Ramos (cell line): ENCODE measurements around the gene PTN.

Experiments used
- in situ Hi-C: fragments of 300-500 bp; cut with MboI; formaldehyde crosslinking; loops from one replicate; pipeline ENCODE4 v1.14.3; 2022; ENCODE audit warnings: low sequenced_read_pairs; ENCODE audit not compliant: unreplicated experiment

The PTN gene, protein sequence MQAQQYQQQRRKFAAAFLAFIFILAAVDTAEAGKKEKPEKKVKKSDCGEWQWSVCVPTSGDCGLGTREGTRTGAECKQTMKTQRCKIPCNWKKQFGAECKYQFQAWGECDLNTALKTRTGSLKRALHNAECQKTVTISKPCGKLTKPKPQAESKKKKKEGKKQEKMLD

DNA sequence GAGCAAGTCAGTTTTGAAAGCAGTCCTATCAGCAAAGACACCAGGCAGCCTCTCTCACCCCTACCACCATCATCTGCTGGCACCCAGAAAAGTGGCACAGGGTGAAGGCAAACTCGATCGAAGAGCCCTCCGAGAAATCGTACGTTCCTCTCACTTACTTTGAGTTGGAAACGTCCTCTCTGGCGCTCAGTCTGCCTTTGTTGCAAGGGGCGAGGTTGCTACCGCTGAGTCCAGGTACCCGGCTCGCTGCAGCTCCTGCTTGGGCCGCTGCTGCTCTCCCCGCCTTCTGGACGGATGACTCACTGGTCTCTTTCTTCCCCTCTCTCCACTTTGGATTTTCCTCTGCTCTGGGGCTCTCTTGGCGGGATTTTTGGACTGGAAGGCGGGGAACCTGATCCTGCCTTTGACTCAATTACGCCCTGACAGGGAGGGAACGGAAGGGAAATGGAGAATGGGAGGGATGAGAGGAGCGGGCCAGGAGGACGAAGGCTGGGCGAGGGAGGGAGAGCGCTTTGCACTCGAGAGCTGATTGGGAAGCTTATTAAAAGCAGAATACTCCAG, at the start of gene PTN:
Gene PTN, minus strand, starts transcription at position 453 of the 561 bp plus-strand sequence. CDS start 88,760 bp downstream, outside the sequence.
- in situ Hi-C loops = no loop called here

DNA sequence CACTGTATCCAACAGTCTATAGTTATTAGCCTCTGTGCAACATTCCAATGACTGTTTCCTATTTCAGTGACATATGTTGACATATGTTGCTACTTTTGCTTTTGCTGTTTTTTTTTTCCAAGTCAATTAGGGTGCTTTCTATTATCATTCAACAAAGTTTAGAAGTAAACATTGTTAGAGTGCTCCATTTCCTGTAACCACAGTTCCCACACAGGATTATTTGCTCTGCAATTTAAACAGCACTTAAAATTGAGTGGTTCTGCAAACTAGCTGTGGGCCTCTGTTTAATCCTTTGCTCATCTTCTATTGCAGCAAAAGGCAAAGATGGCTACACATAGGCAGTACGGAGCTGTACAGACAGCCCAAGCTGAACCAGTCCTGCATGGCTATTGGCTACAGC, 46.5 kb upstream of the PTN start:
- in situ Hi-C loops = no loop called here

DNA sequence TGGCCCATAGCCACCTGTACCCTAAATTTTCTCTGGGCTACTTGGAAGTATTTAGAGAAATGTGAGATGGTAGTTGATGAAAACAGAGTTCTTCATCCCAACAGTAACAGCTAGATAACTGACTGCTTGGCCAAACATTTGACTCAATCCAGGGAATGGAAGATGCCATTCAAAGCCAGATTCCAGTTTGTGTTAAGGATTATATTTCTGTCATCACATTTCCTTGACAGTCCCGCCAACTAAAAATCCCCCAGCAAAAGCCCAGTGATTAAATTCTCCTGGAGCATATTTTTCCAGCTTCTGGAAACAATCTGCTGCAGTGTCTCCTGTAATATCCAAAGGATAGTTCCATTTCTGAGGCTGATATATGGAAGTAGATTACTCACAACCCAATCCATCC, 45.4 kb upstream of the PTN start:
- in situ Hi-C loops = no loop called here

DNA sequence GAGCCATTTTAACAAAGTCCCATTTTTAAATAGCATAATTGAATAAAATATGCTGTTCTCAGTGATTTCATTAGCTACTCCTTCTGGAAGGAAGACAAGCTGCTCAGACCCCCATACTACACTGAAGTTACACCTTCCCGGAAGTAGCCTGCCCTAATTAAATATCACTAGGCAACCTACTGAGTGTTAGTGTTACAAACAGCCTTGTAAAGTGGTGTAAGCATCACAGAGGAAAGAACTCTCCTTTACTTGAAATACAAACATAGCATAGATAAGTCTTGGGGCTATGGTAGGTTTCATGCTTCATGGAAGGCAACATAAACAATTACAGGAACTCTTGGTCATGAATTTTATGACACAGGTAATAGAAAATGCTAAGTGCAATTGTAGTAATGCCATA, 43.4 kb upstream of the PTN start:
- in situ Hi-C loops = no loop called here

DNA sequence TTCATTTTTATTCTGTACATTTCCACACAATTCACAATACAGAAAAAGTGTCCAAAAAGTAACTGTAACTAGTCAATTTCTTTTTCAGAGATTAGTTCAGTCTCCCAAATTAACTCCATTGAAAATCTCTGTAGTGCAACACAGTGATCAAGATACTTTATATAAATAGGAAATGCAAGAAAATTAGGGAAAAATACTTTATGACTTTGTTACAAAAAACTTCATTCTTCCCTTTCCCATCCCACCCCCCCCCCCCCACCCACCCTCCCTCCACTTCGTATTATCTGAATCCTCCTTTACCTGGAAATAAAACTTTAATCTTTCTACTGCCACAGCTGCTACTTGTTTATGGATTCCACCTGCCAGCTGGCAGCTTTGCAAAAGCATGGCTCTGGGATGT, 37.5 kb upstream of the PTN start:
- in situ Hi-C loops = no loop called here

DNA sequence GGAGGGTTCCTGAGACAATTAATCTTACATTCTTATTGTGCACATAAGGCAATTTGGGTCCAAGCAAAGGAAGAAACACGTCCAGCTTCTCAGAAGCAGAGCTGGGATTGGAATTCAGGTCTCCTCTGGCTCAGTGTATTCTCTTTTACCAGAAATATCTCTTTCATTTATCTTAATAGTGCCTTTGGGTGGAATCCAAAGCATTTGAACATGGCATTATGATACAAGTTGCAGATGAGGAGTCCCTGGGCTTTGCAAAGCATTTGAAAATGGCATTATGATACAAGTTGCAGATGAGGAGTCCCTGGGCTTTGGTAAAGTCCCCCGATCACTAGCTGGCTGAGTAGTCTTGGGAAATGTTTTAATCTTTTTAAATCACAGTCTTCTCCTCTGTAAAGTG, 30.0 kb upstream of the PTN start:
- in situ Hi-C loops = no loop called here

DNA sequence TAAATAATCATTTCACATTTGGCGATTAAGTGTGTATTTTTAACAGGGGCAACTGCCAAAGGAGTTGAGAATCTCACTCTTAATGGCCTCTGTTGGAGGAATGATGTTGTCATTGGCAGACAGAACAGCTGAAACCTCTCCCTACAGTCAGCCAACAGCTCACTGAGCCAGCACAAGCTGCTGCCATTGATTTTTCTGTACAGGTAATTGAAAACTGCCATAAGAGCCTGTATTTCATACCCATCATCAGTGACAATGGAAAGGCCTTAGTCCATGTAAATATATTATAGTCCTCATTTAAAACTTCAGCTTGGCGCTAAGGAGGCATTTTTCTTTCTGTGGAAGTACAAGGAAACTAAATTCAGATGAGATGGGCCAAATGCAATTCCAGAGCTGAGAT, 28.1 kb upstream of the PTN start:
- in situ Hi-C loops = no loop called here

DNA sequence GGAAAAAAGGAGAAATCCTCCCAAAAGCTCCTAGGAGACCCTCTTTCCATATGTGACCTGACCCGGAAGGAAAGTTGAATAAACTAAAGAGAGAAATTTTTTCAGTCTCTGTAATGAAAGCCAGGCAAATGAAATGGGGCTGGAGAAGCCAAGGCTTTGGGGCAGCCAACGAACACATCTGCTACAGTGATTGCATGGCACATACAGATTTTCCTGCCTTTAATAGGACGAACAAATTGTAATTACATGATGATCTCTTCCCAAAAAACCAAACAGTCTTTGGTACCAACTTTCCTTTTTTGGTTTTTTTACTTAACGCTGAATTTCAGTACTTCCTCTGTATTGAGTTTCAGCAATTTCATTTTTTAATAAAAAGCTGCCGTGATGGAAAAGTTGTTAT, 23.5 kb upstream of the PTN start:
- in situ Hi-C loops = no loop called here

DNA sequence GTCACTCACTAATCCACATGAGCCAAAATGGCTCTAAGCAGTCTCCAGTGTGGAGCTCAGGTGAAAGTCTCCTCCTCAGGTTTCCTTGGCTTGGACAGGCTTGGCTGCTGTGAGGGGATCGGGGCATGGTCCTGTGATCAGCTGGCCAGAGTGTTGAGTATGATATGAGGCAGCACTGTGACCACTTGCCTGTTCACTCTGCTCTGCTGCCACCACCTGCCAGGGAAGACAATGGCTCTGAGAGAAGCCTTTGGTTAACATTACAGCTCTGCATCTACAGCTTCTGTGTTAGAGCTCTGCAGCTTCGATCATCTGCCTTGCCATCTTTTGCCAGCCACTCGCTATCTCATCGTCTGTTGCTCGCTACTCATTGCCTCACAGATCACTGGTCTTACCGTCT, 20.1 kb upstream of the PTN start:
- in situ Hi-C loops = no loop called here

DNA sequence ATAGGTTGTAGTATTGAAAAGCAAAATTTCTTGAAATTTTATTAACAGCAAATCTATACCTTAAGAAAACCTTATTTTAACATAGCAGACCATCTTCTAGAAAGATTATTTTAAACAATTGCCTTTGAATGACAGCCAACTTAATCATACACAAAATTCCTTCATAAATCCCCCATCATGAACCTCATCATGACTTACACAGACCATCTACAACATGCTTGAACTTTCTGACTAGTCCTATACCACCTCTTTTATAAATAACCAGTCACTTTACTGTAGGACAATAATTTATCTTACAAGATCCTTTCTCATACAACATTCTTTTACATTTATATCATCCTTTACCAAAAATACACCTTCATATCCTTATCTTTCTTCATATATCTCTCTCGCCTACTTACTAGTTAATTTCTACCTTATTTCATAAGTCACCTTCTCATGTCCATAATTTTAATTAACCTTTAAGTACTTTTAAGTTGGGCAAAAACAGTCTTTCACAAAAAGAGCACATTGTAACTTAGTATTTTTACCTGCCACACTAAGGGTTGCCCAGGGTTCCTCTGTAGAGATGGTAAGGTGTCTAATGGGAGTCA, 16.6 kb upstream of the PTN start:
- in situ Hi-C loops = no loop called here

DNA sequence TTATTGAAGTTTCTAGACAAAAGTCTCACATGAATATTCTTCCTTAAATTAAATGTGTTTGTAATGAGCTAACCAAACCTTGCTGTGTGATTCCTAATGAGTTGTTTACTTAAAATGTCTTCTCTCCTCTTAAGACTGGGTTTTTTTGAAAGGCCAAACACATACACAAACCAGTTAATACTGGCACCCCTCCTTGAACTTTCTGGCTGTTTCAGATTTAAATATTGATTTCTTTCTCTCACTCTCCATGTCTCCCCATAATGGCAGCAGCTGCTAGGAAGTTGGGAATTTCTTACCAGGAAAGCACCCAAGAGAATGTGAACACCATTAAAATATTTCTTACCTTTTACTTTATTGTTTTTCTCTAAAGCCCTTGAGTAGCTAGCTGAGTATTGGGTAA, 11.4 kb upstream of the PTN start:
- in situ Hi-C loops = no loop called here

DNA sequence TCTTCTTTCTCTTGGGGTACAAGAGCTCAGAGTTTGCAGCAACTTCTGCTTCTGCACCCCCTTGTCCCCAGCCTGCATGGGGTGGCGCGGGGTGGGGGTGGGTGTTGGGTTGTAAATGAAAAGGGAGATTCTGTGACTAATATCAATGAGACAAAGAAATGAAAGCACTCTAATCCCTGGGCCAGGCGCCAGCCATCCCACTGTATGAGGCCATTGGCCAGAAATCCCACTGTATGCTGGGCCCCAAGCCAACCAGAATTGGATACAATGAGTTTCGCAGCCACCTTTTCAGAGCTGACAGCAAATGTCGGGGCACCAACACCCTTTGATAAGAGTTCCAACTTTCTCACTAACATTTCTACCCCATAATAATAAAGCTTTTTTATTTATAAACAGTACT, 10.9 kb upstream of the PTN start:
- in situ Hi-C loops = no loop called here

DNA sequence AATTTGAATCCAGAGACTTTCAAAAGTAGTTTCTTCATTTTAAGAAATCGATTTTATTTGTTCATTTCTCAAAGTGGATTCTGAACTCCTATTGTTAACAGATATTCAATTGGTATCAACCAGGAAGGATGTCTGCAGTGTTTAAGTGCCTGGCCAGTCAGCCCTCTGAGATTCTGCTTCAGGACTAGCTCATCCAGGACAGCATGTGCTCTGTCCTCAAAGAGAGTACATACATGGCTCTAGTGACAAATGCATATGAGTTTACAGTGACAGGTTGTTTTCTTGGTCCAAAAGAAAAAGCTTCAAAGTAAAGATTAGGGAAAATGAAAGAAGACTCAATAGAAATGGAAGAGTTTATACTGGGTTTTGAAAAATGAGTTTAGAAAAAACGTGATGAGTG, 8.4 kb upstream of the PTN start:
- in situ Hi-C loops = no loop called here

DNA sequence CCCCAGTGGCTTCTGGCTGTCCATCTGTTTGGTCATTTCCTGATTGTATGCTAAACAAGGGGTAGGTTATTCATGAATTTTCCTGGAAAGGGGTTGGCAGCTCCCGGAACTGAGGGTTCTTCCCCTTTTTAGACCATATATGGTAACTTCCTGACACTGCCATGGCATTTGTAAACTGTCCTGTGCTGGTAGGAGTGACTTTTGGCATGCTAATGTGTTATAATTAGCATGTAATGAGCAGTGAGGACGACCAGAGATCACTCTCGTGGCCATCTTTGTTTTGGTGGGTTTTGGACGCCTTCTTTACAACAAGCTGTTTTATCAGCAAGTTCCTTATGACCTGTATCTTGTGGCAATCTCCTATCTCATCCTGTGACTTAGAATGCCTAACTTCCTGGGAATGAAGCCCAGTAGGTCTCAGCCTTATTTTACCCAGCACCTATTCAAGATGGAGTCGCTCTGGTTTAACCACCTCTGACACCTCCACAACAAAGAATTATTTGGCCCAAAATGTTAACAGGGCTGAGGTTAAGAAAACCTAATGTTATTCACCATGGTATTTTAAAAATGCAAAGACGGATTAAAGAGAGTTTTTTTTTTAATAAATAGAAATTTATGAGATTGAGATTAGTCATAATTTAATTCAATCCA, 2.4 kb upstream of the PTN start:
- in situ Hi-C loops = no loop called here

DNA sequence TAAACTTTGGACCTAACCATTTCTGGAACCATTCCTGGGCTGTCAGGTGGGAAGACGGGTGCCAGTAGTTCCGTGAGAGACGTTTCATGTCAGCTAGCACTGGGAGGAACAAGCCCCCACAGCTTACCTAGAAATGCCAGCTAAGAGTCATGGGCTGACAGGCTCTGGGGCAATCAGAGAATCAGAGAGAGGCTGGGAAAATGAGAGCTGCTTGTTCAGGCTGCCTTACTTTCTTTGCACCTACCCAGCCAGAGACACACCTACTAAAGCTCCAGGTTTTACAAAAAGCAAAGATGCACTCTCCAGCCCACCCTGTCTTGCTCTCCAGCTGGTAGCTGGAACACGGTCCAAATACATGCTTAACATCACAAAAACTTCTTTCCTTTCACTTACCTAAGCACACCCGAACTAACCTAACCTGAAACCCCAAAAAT, 688 bp downstream of the PTN start:
- in situ Hi-C loops = no loop called here

DNA sequence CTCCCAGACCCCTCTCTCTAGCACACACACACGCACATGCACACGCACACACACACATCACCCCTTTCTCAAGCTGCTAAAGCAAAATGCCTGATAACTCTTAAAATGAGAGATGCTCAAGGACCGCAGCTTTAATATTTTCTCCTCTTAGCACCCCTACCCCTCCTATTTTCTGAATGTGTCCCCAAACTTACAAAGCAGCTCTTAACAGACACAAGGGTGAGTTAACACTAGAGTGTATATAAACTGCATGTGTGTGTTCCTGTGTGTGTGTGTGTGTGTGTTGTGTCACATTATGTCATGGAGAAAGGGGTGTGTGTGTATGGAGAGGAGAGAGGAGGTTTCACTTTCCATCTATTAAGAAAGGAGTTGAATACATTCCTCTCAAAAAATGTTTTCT, 1.3 kb downstream of the PTN start:
- in situ Hi-C loops = no loop called here

DNA sequence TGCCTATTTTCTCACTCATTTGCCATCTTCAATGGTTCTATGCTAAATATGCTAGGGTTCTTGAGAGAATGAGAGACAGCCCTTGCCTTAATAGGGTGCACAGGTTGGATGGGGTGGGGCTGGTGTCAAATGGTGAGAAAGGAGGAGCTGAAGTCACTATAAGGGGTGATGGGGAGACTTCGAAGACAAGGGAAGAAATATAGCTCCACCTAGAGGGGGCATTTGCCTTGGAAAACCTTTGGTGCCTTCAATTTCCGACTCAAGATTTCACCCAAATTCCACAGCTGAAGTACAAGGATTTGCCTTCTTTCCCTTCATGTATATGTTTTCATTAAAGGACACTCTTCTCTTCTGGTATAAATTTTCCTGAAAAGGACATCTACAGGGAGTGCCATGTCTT, 5.6 kb downstream of the PTN start:
- in situ Hi-C loops = no loop called here

DNA sequence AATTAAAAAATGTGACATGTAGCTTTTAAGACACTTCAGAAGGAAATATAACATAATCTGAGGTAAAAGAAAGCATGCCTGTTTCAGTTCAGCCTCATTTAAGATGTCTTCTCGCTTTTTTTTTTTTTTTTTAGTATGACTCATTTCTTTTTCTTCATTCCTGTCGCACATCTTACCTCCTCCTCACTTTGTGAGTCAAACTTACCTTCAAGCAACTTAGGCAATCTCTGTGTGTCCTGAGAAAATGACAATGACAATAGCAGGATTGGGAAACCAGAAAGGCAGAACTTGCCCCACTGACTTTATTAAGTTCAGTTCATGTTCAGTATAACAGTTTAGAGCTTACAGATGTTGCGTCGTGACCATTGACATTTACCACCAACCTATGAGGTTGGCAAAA, 7.7 kb downstream of the PTN start:
- in situ Hi-C loops = no loop called here

DNA sequence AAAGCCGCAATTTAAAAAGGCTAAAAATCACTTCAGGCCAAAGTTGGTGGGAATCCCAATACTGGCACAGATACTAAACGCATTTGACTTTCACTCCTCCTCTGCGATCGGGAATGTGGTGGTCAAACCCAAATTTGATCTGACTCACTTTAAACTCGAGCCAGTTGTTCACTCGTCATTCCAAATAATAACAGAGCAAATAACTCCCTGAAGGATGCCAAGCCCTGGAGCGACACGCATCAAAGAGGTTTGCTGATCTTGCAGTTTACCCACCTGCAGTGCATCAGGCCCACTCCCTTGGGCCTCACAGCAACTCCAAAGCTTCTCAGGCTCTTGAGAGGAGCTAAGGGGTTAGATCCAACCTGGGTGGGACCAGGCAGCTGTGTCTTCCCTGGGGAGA, 12.2 kb downstream of the PTN start:
- in situ Hi-C loops = no loop called here

DNA sequence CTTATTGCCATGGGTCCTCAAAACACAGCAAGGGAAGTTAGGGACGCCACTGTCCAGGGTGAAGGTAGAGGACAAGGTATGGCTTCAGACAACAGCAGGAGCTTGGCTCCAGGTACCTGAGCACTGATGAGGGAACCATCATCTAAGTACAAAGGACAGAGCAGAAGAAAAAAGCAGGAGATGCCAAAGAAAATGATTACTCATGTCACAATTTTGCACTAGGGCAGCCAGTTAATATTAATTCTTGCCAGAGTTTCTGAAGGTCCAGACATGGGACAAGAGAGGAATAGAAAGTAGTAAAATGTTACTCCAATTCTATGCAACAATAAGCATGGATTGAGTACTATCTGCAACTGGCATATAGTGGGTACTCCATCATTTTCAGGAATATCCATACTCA, 14.1 kb downstream of the PTN start:
- in situ Hi-C loops = no loop called here

DNA sequence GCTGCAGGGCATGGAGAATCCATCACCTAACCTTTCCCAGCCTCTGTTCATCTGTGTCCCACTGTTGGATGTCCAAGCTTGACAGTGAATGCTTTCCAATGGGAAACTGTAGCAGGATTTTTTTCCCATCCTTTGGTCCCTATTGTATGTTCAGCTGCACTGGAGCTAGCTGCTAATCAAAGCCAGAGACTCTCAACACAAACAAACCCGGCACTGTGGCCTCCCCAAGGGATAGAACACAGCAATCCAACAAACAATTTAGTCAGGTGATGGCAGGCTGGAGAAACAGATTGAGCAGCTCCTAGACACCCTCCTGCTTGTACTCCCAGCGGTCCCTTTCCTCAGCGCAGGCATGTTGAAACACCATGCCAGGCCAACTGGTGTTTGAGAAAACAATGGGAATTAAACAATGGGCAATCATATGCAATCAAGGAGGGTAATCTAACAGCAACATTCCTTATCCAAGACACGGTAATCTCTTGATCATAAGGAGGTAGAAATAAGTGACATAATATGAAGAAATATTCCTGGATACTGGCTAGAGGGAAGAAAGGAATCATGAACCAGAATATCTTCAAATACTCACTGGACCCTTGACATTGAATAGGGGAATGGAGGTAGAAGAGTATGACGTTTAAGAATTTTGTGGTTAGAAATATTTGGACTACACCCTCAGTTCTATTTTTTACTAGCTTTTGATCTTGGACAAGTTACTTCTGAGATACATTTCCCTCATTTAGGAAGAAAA, 15.0 kb downstream of the PTN start:
- in situ Hi-C loops = no loop called here
